Smooth muscle cell (in vitro differentiated cells): Measurements from ENCODE around the gene VWA2. TPM values are rescaled to one million over a fixed set of nuclear protein-coding genes. Genes with fewer than 3 reads are reported as not detected.
A peak's percentile ranks its signal among the peaks of the same experiment; 100 is the strongest.

ENCODE experiments used
- DNase-seq: peaks from one replicate; lab custom pipeline; 2025; ENCODE audit not compliant: unreplicated experiment; lab: John Stamatoyannopoulos, UW
- H2AFZ ChIP-seq: fragments of 200-600 bp; sonication (generic); 2 replicates; pipeline ENCODE4 v1.6.0; 2016; ENCODE audit warnings: antibody characterized with exemption, low read depth, mild to moderate bottlenecking
- H3F3A ChIP-seq: fragments of 200-600 bp; sonication (generic); 2 replicates; pipeline ENCODE4 v1.6.0; 2017; ENCODE audit warnings: antibody characterized with exemption, low read depth
- H3K27ac ChIP-seq: fragments of 200-600 bp; sonication (generic); 2 replicates; pipeline ENCODE4 v1.5.1; 2016; ENCODE audit warnings: low read depth, mild to moderate bottlenecking
- H3K27me3 ChIP-seq: fragments of 200-600 bp; sonication (generic); 2 replicates; pipeline ENCODE4 v1.6.1; 2016; ENCODE audit warnings: low read depth, mild to moderate bottlenecking
- H3K36me3 ChIP-seq: fragments of 200-600 bp; sonication (generic); 2 replicates; pipeline ENCODE4 v1.5.1; 2016; ENCODE audit warnings: low read depth
- H3K4me1 ChIP-seq: fragments of 200-600 bp; sonication (generic); 2 replicates; pipeline ENCODE4 v1.5.1; 2016; ENCODE audit warnings: low read depth
- H3K4me2 ChIP-seq: fragments of 200-600 bp; sonication (generic); 2 replicates; pipeline ENCODE4 v1.6.0; 2016; ENCODE audit warnings: mild to moderate bottlenecking
- H3K4me3 ChIP-seq: fragments of 200-600 bp; sonication (generic); 2 replicates; pipeline ENCODE4 v1.5.1; 2016; ENCODE audit warnings: mild to moderate bottlenecking
- H3K79me2 ChIP-seq: fragments of 200-600 bp; sonication (generic); 2 replicates; pipeline ENCODE4 v1.6.0; 2016; ENCODE audit warnings: low read depth, mild to moderate bottlenecking
- H3K9ac ChIP-seq: fragments of 200-600 bp; sonication (generic); 2 replicates; pipeline ENCODE4 v1.6.0; 2016; ENCODE audit warnings: low read depth
- H3K9me3 ChIP-seq: fragments of 200-600 bp; sonication (generic); replicated peaks from 2 replicates; pipeline ENCODE4 v1.5.1; 2016; ENCODE audit warnings: low read depth
- H4K20me1 ChIP-seq: fragments of 200-600 bp; sonication (generic); 2 replicates; pipeline ENCODE4 v1.6.0; 2016; ENCODE audit warnings: low read depth
- WGBS: methylation state at CpG from one replicate; pipeline ENCODE4 v1.1.7; 2016; ENCODE audit warnings: low lambda C conversion rate; 5-methylcytosine and 5-hydroxymethylcytosine counted together
- polyA plus RNA-seq: library from polyadenylated mRNA; unstranded; fragments of >200 nt; fragmentation: Nextera tagmentation; extraction: Ambion mirVana; gene quantifications from 2 replicates; pipeline ENCODE4 v1.2.1, GENCODE V29; 2016
- total RNA-seq: library from RNA; depleted of rRNA; stranded (reverse); fragments of >200 nt; gene quantifications from 2 replicates; pipeline ENCODE4 v1.2.3, GENCODE V29; 2014
- TF ChIP-seq, protein P1 (sequence below): fragments of 200-600 bp; sonication (generic); IDR thresholded peaks from 2 replicates; pipeline ENCODE4 v1.5.1; 2017; ENCODE audit warnings: borderline replicate concordance, mild to moderate bottlenecking, antibody characterized with exemption; ENCODE audit not compliant: insufficient read depth, poor library complexity, severe bottlenecking

The VWA2 gene
- total and polyA plus RNA-seq, 2 experiments from 2014 or later, result 0.06 to 0.36 TPM

DNA sequence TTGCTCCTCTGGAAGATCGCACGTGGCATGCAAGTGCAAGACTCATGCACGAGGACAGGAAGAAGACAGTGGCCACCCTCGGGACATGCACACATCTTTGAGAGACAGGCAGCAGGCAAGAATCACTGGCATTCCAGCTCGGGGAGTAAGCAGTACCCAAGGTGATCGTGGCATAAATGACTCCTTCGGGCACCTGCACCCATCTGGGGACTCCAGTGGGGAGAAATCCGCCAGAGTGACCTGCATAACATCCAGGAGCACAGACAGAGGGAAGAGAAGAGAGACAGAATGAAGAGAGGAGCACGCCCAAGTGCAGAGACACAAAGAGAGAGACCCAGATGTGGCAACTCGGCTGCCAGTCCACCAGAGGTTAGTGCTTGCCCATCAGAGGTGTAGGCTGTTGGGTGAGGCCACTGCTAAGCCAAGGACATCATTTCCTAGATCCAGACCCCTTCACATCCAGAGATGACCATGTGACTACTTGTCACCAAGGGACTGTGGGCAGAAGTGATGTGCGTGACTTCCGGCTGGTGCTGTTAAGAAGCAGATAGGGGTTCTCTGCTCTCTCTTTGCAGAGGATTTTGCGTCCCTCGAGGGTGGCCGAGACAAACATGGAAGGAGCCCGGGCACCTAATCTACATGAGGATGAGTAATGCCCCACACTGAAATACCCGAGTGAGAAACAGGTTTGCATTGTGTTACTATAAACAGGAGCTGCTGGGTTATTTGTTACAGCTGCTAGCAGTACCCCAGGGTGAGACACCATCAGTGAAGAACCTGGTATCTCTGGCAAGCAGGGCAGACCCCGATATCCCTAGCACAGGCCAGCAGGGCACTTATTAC lies 80.6 kb downstream of the VWA2 start:
- H3K79me2 ChIP-seq, result no peaks in the 10 kb centered on the region
- H3K4me1 ChIP-seq, result no peaks in the 10 kb centered on the region
- peak overlapping the region; percentile 51 for H3K9ac ChIP-seq
- DNase-seq, result no peak
- peak overlapping the region; percentile 84 for H3K27ac ChIP-seq
- no peaks in the 10 kb centered on the region for H3K9me3 ChIP-seq
- H4K20me1 ChIP-seq, result no peaks in the 10 kb centered on the region
- 86% methylated on average over 18 of the region's 18 CpGs for WGBS
- H3F3A ChIP-seq, result peaks cover 6% of the 10 kb centered on the region
- H2AFZ ChIP-seq, result no peak overlapping the region
- H3K4me2 ChIP-seq, result no peak overlapping the region
- H3K27me3 ChIP-seq, result no peaks in the 10 kb centered on the region
- no peak overlapping the region for H3K4me3 ChIP-seq
- TF ChIP-seq, protein P1, sequence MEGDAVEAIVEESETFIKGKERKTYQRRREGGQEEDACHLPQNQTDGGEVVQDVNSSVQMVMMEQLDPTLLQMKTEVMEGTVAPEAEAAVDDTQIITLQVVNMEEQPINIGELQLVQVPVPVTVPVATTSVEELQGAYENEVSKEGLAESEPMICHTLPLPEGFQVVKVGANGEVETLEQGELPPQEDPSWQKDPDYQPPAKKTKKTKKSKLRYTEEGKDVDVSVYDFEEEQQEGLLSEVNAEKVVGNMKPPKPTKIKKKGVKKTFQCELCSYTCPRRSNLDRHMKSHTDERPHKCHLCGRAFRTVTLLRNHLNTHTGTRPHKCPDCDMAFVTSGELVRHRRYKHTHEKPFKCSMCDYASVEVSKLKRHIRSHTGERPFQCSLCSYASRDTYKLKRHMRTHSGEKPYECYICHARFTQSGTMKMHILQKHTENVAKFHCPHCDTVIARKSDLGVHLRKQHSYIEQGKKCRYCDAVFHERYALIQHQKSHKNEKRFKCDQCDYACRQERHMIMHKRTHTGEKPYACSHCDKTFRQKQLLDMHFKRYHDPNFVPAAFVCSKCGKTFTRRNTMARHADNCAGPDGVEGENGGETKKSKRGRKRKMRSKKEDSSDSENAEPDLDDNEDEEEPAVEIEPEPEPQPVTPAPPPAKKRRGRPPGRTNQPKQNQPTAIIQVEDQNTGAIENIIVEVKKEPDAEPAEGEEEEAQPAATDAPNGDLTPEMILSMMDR, result no peak
- no peaks in the 10 kb centered on the region for H3K36me3 ChIP-seq

DNA sequence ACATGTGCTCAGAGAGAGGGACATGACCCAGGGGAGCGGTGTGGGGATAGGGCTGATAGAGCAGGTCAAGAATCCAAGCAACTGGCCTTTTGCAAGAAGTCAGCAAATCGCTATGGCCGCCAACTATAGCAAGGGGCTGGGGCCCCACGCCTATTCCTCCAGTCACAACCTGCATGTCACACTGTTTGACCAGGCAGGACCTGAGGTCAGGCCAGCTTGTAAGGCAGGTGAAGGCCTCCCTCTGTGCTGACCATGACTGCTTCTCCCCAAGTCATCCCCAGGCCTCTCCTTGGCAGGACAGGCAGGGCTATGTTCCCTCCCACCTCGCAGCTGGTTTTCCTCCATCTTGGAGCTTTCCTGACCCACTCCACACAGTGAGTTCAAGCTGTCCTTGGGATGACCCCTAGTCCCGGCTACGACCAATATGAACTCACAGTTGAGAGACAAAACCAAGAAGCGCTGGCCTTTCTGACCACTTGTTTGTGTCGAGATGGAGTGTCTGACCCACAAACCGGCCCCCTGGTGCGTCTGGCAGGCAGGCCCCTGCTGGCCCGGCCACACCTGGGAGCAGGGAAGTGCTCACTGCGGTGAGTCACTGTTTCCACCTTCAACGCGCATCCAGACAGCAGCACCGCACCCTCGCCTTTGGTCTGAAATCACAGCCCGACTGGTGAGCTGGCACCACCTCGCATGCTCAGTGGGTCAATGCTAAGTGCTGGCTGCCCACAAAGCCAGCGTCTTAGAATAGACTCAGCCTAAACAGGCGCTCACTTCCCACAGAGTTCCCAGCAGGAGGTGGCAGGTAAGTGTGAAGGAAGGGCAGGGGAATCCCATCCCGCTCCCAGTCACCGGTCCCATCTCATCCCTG lies 81.4 kb downstream of the VWA2 start:
- Histone ChIP-seq H3K79me2 (no peaks in the 10 kb centered on the region), H3K36me3 (no peaks in the 10 kb centered on the region), H3K9me3 (no peaks in the 10 kb centered on the region), H3K4me2 (no peak overlapping the region), H3K9ac (peak overlapping the region; percentile 51), H2AFZ (no peak overlapping the region), H3K27me3 (no peaks in the 10 kb centered on the region), H3K4me1 (no peaks in the 10 kb centered on the region), H4K20me1 (no peaks in the 10 kb centered on the region), H3K27ac (peak overlapping the region; percentile 84), H3F3A (peaks cover 6% of the 10 kb centered on the region), H3K4me3 (no peak overlapping the region)
- DNase-seq, result no peak
- TF ChIP-seq, protein P1, result no peak
- 71% methylated on average over 23 of the region's 23 CpGs for WGBS

DNA sequence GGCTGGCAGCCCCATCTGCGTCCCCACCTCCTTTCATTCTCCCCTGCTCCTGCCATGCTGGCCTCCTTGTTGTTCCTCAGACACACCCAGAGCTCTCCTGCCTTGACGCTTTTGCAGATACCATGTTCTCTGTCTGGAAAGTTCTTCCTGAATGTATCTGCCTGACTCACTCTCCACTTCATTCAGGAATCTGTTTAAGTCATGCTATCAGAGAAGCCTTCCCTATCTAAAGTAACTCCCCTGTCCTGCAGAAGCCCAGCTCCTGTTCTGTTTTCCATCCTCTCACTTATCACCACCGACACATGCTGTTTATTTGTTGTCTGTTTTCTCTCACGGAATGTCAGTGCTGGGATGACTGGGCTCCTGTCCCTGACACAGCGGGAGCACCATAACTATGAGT lies 83.3 kb downstream of the VWA2 start:
- Histone ChIP-seq H3K27me3 (no peaks in the 10 kb centered on the region), H3K4me2 (peak overlapping the region; percentile 25), H3K27ac (peak overlapping the region; percentile 84), H3K36me3 (no peaks in the 10 kb centered on the region), H3K9ac (peak overlapping the region; percentile 49), H3K4me1 (no peaks in the 10 kb centered on the region), H2AFZ (no peak overlapping the region), H3K9me3 (no peaks in the 10 kb centered on the region), H3K4me3 (no peak overlapping the region), H3K79me2 (no peaks in the 10 kb centered on the region), H4K20me1 (no peaks in the 10 kb centered on the region), H3F3A (peaks cover 6% of the 10 kb centered on the region)
- no peak for DNase-seq
- TF ChIP-seq, protein P1, result no peak
- 3% methylated on average over 5 of the region's 5 CpGs for WGBS
